ELR (cell line): ENCODE measurements around the gene RNF115.
"Not testable (repeated sequence)": the region's sequence is repeated elsewhere in the genome, so short reads cannot be mapped to it uniquely, and the experiment has no call there.

Experiments
- DNase-seq: peaks from one replicate; pipeline ENCODE4 v3.0.0-alpha.2; 2015; ENCODE audit warnings: low read depth

RNF115 gene

GRCh38 chr1:145777357-145778145 is 46.3 kb downstream of the RNF115 start:
- no peak for DNase-seq

GRCh38 chr1:145773423-145773822 is 50.5 kb downstream of the RNF115 start:
- DNase-seq, result no peak

GRCh38 chr1:145771056-145771455 is 52.8 kb downstream of the RNF115 start:
- no peak for DNase-seq

GRCh38 chr1:145768004-145768403 is 55.9 kb downstream of the RNF115 start:
- not testable (repeated sequence) for DNase-seq

GRCh38 chr1:145766926-145767325 is 57.0 kb downstream of the RNF115 start:
- DNase-seq, result not testable (repeated sequence)

GRCh38 chr1:145765585-145766360 is 58.1 kb downstream of the RNF115 start:
- DNase-seq, result not testable (repeated sequence)

- DNase-seq, result not testable (repeated sequence)
These were observed 58.8 kb downstream of the RNF115 start for GRCh38 chr1:145765127-145765526.

- DNase-seq, result not testable (repeated sequence)
These were observed 59.5 kb downstream of the RNF115 start for GRCh38 chr1:145764231-145764940.

GRCh38 chr1:145762001-145762400 is 61.9 kb downstream of the RNF115 start:
- DNase-seq, result not testable (repeated sequence)

GRCh38 chr1:145761498-145761897 is 62.4 kb downstream of the RNF115 start:
- not testable (repeated sequence) for DNase-seq

GRCh38 chr1:145760395-145760949 is 63.4 kb downstream of the RNF115 start:
- DNase-seq, result not testable (repeated sequence)

- no peak for DNase-seq
These were observed 64.2 kb downstream of the RNF115 start for GRCh38 chr1:145759721-145760120.

- DNase-seq, result no peak
These were observed 65.3 kb downstream of the RNF115 start for GRCh38 chr1:145758575-145758974.

GRCh38 chr1:145758116-145758515 is 65.8 kb downstream of the RNF115 start:
- DNase-seq, result no peak

GRCh38 chr1:145757420-145757819 is 66.5 kb downstream of the RNF115 start:
- no peak for DNase-seq

GRCh38 chr1:145751491-145752037 is 72.3 kb downstream of the RNF115 start:
- DNase-seq, result peak; percentile 76

- no peak for DNase-seq
These were observed 73.5 kb downstream of the RNF115 start for GRCh38 chr1:145750426-145750825.

- DNase-seq, result no peak
These were observed 76.3 kb downstream of the RNF115 start for GRCh38 chr1:145747398-145748247.

- peak; percentile 85 for DNase-seq
These were observed 83.6 kb downstream of the RNF115 start for GRCh38 chr1:145740269-145740668.

GRCh38 chr1:145736191-145736590 is 87.7 kb downstream of the RNF115 start:
- DNase-seq, result no peak

- no peak for DNase-seq
These were observed 93.0 kb downstream of the RNF115 start for GRCh38 chr1:145730900-145731299.
